ENCODE results near the gene MTG2. TPM values are rescaled to one million over a fixed set of nuclear protein-coding genes. Genes with fewer than 3 reads are reported as not detected.

MTG2 gene
- total and polyA plus RNA-seq, 10 of the 15 experiments (the other 5 are each of a cell fraction or from before 2014, with no cell fraction given): 6.2 to 52.4 (median 34.3) TPM

GRCh38 chr20:62212299-62212698, 29.5 kb downstream of the MTG2 start:
- Histone ChIP-seq H4K20me1 (ENCODE audit: control insufficient read depth, insufficient read depth) (no peaks in the 10 kb centered on the region), H3K36me3 (ENCODE audit: control insufficient read depth in 2 of 2, insufficient read depth in 2 of 2, low read length in 1 of 2) (no peaks in the 10 kb centered on the region), H3K27me3 (replicated peaks in 1 of 2; ENCODE audit: control insufficient read depth in 2 of 2, insufficient read depth in 2 of 2, low read length in 1 of 2) (no peaks in the 10 kb centered on the region; a peak in 1 of 4 replicates), H3K27ac (ENCODE audit: control insufficient read depth, insufficient read depth) (no peak overlapping the region), H3K4me3 (no peak overlapping the region), H3K4me2 (ENCODE audit: control insufficient read depth, insufficient read depth) (no peak overlapping the region), H2AFZ (ENCODE audit: control insufficient read depth, low read depth, low read length) (no peak overlapping the region), H3K4me1 (ENCODE audit: control insufficient read depth, insufficient read depth, low read length) (no peaks in the 10 kb centered on the region), H3K79me2 (ENCODE audit: control insufficient read depth, insufficient read depth, low read length) (no peaks in the 10 kb centered on the region), H3K9me3 (replicated peaks; ENCODE audit: control insufficient read depth, insufficient read depth, low read length) (no peaks in the 10 kb centered on the region), H3K9ac (ENCODE audit: control insufficient read depth, insufficient read depth, low read length) (no peak overlapping the region)
- ATAC-seq (no peak), DNase-seq (ENCODE audit: low read depth, low spot score) (no peak), FAIRE-seq (no peak)
- ChIA-PET RAD21 (ENCODE audit: unreplicated experiment) (no interaction called here), SMC1A (ENCODE audit: uncharacterized antibody, unreplicated experiment) (no interaction called here), CTCF (no interaction called here), POLR2A (no interaction called here)
- intact Hi-C loops (cut with micrococcal nuclease; ENCODE audit: unreplicated experiment): no loop called here
- in situ Hi-C loops (cut with MboI): no loop called here
- BruUV-seq (replicated peaks): no TSS peak
- 30% methylated on average over 10 of the region's 10 CpGs for WGBS (ENCODE audit: insufficient coverage, insufficient replicate concordance, low lambda C conversion rate, missing lambda C conversion rate)
- TF ChIP-seq FOS (IDR thresholded peaks at IDR 0.05; ENCODE audit: borderline replicate concordance, extremely low read depth, insufficient read length) (no peak), STAT1 (conservative IDR thresholded peaks at IDR 0.05) (no peak), NR2C2 (IDR thresholded peaks at IDR 0.05; ENCODE audit: borderline replicate concordance, control insufficient read depth, insufficient read length, low read depth) (no peak), IKZF1 (conservative IDR thresholded peaks at IDR 0.05) (no peak), NFIC (IDR thresholded peaks at IDR 0.05; ENCODE audit: low read depth, low read length) (no peak), POU2F2 (IDR thresholded peaks at IDR 0.05; ENCODE audit: borderline replicate concordance, low read depth, low read length) (no peak), GATAD2B (conservative IDR thresholded peaks at IDR 0.05; ENCODE audit: low read depth) (no peak), RFX5 (IDR thresholded peaks at IDR 0.05; ENCODE audit: low read depth, low read length) (no peak), IKZF2 (IDR thresholded peaks at IDR 0.05) (no peak), CHD2 (IDR thresholded peaks at IDR 0.05; ENCODE audit: borderline replicate concordance, low read depth, low read length) (no peak), RBBP5 (conservative IDR thresholded peaks at IDR 0.05) (no peak), E4F1 (IDR thresholded peaks at IDR 0.05; ENCODE audit: borderline replicate concordance, partially characterized antibody) (no peak), PRDM15 (CRISPR knock-in tag; IDR thresholded peaks at IDR 0.05) (no peak), MTA3 (IDR thresholded peaks at IDR 0.05; ENCODE audit: borderline replicate concordance, low read length) (no peak)

Data from GM12878 (cell line).